H1 (cell line): Measurements from ENCODE around the gene RPP25. TPM values are rescaled to one million over a fixed set of nuclear protein-coding genes. Genes with fewer than 3 reads are reported as not detected.

Experiments
- CTCF ChIA-PET: fragments of 300-600 bp; sonication (Branson Sonifier 250); formaldehyde crosslinking; loops from one replicate; lab custom pipeline; 2021; ENCODE audit not compliant: partially characterized antibody; lab: Charles Lee
- POLR2A ChIA-PET: fragments of 300-600 bp; sonication (Branson Sonifier 250); formaldehyde crosslinking; loops from one replicate; lab custom pipeline; 2021; ENCODE audit warnings: inconsistent platforms; ENCODE audit not compliant: partially characterized antibody; lab: Charles Lee
- DNase-seq, 2 experiments: peaks; one replicate each; pipeline versions ENCODE4 v3.0.0 to v3.0.0-alpha.2; 2010 to 2022; ENCODE audit warnings: low spot score in 2 of 2, low read depth in 1 of 2, mixed read lengths in 1 of 2
- FAIRE-seq: peaks from 2 replicates; lab custom pipeline; 2011; peaks lifted over from hg19 to GRCh38; lab: Jason Lieb, UNC
- H2AFZ ChIP-seq: 2 replicates; pipeline ENCODE4 v1.8.1; 2012; ENCODE audit warnings: low read length, inconsistent platforms
- H2AK5ac ChIP-seq: 2 replicates; pipeline ENCODE4 v1.6.1; 2013; ENCODE audit warnings: low read depth, low read length
- H2BK120ac ChIP-seq: replicated peaks from 2 replicates; pipeline ENCODE3; 2013; ENCODE audit warnings: low read depth, low read length, inconsistent platforms
- H2BK12ac ChIP-seq: 2 replicates; pipeline ENCODE4 v1.6.1; 2013; ENCODE audit warnings: low read depth, low read length
- H2BK15ac ChIP-seq: 2 replicates; pipeline ENCODE4 v1.6.1; 2013; ENCODE audit warnings: low read length
- H2BK20ac ChIP-seq: 2 replicates; pipeline ENCODE4 v1.6.1; 2013; ENCODE audit warnings: low read length
- H2BK5ac ChIP-seq: 2 replicates; pipeline ENCODE4 v1.6.1; 2013; ENCODE audit warnings: low read depth, low read length
- H3K14ac ChIP-seq: 2 replicates; pipeline ENCODE4 v1.6.1; 2013; ENCODE audit warnings: inconsistent platforms; ENCODE audit not compliant: insufficient read length
- H3K18ac ChIP-seq: 2 replicates; pipeline ENCODE4 v1.6.1; 2013; ENCODE audit warnings: low read length; ENCODE audit errors: extremely low read depth
- H3K23ac ChIP-seq: 2 replicates; pipeline ENCODE4 v1.6.1; 2013; ENCODE audit warnings: inconsistent platforms; ENCODE audit not compliant: insufficient read length
- H3K23me2 ChIP-seq: 2 replicates; pipeline ENCODE4 v1.6.1; 2013; ENCODE audit warnings: low read depth, low read length
- H3K27ac ChIP-seq: 2 replicates; pipeline ENCODE4 v1.6.1; 2011; ENCODE audit warnings: low read depth, low read length, inconsistent platforms
- H3K27me3 ChIP-seq, 4 experiments: replicated peaks in 1 of 4; 1 replicate in 1 of 4; 2 replicates in 3 of 4; pipeline versions ENCODE4 v1.6.1 to v1.8.1; 2011 to 2013; ENCODE audit warnings: low read length in 3 of 4, mild to moderate bottlenecking in 3 of 4, inconsistent platforms in 2 of 4, mixed read lengths in 2 of 4, moderate library complexity in 1 of 4; ENCODE audit not compliant: control insufficient read depth in 3 of 4, insufficient read depth in 3 of 4; ENCODE audit errors: extremely low read depth in 1 of 4
- H3K36me3 ChIP-seq, 4 experiments: 2 replicates each; pipeline versions ENCODE4 v1.6.1 to v1.8.1; 2011 to 2013; ENCODE audit warnings: mild to moderate bottlenecking in 4 of 4, low read length in 3 of 4, moderate library complexity in 2 of 4, control low read depth in 1 of 4, inconsistent platforms in 1 of 4; ENCODE audit not compliant: insufficient read depth in 4 of 4, control insufficient read depth in 2 of 4
- H3K4ac ChIP-seq: replicated peaks from 2 replicates; pipeline ENCODE3; 2013; ENCODE audit warnings: low read length, low read depth, mixed read lengths, inconsistent platforms; ENCODE audit not compliant: insufficient read length
- H3K4me1 ChIP-seq, 4 experiments: replicated peaks in 1 of 4; 1 replicate in 1 of 4; 2 replicates in 3 of 4; pipeline versions ENCODE4 v1.6.1 to v1.8.1; 2011 to 2013; ENCODE audit warnings: low read length in 3 of 4, inconsistent platforms in 2 of 4, mixed read lengths in 1 of 4; ENCODE audit not compliant: insufficient read depth in 4 of 4, control insufficient read depth in 3 of 4
- H3K4me2 ChIP-seq, 2 experiments: 2 replicates each; pipeline versions ENCODE4 v1.6.1 to v1.8.1; 2011 to 2013; ENCODE audit warnings: low read depth in 2 of 2, low read length in 2 of 2, control low read depth in 1 of 2, inconsistent platforms in 1 of 2, mild to moderate bottlenecking in 1 of 2; ENCODE audit not compliant: insufficient read depth in 1 of 2
- H3K4me3 ChIP-seq, 4 experiments: fragments of 200-600, 300-600 bp in 1 of 4; sonication (generic), shearing (Covaris generic), sonication (Bioruptor Twin) in 1 of 4; 2 replicates each; pipeline versions ENCODE4 v1.5.1 to v1.8.1; 2011 to 2016; ENCODE audit warnings: low read length in 4 of 4, low read depth in 3 of 4, control low read depth in 2 of 4, inconsistent platforms in 2 of 4, mild to moderate bottlenecking in 2 of 4, mixed read lengths in 1 of 4, moderate library complexity in 1 of 4; ENCODE audit not compliant: insufficient read depth in 2 of 4; ENCODE audit errors: extremely low read depth in 1 of 4
- H3K56ac ChIP-seq: replicated peaks from 2 replicates; pipeline ENCODE3; 2013; ENCODE audit warnings: low read depth, mild to moderate bottlenecking, mixed read lengths, low read length, inconsistent platforms; ENCODE audit not compliant: insufficient read length
- H3K79me1 ChIP-seq: 2 replicates; pipeline ENCODE4 v1.6.1; 2013; ENCODE audit warnings: low read depth, low read length, control low read depth
- H3K79me2 ChIP-seq, 2 experiments: 2 replicates each; pipeline versions ENCODE4 v1.6.1 to v1.8.1; 2012 to 2013; ENCODE audit warnings: low read length in 2 of 2, mild to moderate bottlenecking in 2 of 2, inconsistent platforms in 1 of 2; ENCODE audit not compliant: insufficient read depth in 2 of 2, control insufficient read depth in 1 of 2
- H3K9ac ChIP-seq, 4 experiments: replicated peaks in 1 of 4; 1 replicate in 1 of 4; 2 replicates in 3 of 4; pipeline versions ENCODE4 v1.6.1 to v1.8.1; 2011 to 2013; ENCODE audit warnings: low read depth in 3 of 4, low read length in 3 of 4, control low read depth in 2 of 4, mild to moderate bottlenecking in 2 of 4, moderate library complexity in 2 of 4, inconsistent platforms in 1 of 4; ENCODE audit errors: extremely low read depth in 1 of 4
- H3K9me3 ChIP-seq, 2 experiments: 2 replicates each; pipeline versions ENCODE4 v1.6.1 to v1.8.1; 2012 to 2013; ENCODE audit warnings: mild to moderate bottlenecking in 2 of 2, moderate library complexity in 2 of 2, control low read depth in 1 of 2, inconsistent platforms in 1 of 2, low read depth in 1 of 2, low read length in 1 of 2, mixed read lengths in 1 of 2; ENCODE audit not compliant: insufficient read depth in 2 of 2
- H4K20me1 ChIP-seq, 2 experiments: replicated peaks in 1 of 2; 2 replicates each; pipeline versions ENCODE3 to v1.8.1; 2011 to 2013; ENCODE audit warnings: inconsistent platforms in 2 of 2, low read length in 2 of 2, mild to moderate bottlenecking in 1 of 2; ENCODE audit not compliant: insufficient read depth in 2 of 2, control insufficient read depth in 1 of 2
- H4K5ac ChIP-seq: 2 replicates; pipeline ENCODE4 v1.6.1; 2013; ENCODE audit warnings: low read length, low read depth, mixed read lengths, inconsistent platforms; ENCODE audit not compliant: insufficient read length
- H4K8ac ChIP-seq: 2 replicates; pipeline ENCODE4 v1.8.0; 2013; ENCODE audit warnings: mild to moderate bottlenecking, moderate library complexity, low read length, inconsistent platforms; ENCODE audit not compliant: insufficient read depth; ENCODE audit errors: extremely low read depth
- H4K91ac ChIP-seq: replicated peaks from 2 replicates; pipeline ENCODE3; 2013; ENCODE audit warnings: low read length, mixed read lengths, inconsistent platforms; ENCODE audit not compliant: insufficient read length
- CBX8 ChIP-seq: fragments of 300-800, 300-1000 bp; sonication (generic); IDR thresholded peaks from 2 replicates; pipeline ENCODE4 v1.7.1; 2016; ENCODE audit warnings: low read depth, low read length, borderline replicate concordance
- EZH2 ChIP-seq: fragments of 200-600 bp; sonication (generic); IDR thresholded peaks from 2 replicates; pipeline ENCODE4 v1.7.1; 2012; ENCODE audit warnings: low read depth, mild to moderate bottlenecking, moderate library complexity, low read length, inconsistent platforms; ENCODE audit not compliant: severe bottlenecking
- FOSL1 ChIP-seq: IDR thresholded peaks from 2 replicates; pipeline ENCODE4 v1.6.1; 2011; ENCODE audit warnings: mild to moderate bottlenecking, low read depth, low read length, moderate library complexity; ENCODE audit not compliant: insufficient read depth
- HDAC6 ChIP-seq: IDR thresholded peaks from one replicate; pipeline ENCODE4 v1.7.1; 2012; ENCODE audit warnings: low read depth, mild to moderate bottlenecking, inconsistent platforms, low read length, moderate library complexity
- JUN ChIP-seq: IDR thresholded peaks from 2 replicates; pipeline ENCODE4 v1.6.1; 2011; ENCODE audit warnings: low read depth, mild to moderate bottlenecking, improper control_type of control experiment, low read length
- KDM5A ChIP-seq: fragments of 200-600 bp; IDR thresholded peaks from 2 replicates; pipeline ENCODE4 v1.7.1; 2012; ENCODE audit warnings: mild to moderate bottlenecking, low read length, inconsistent platforms, mixed read lengths
- SIRT6 ChIP-seq: IDR thresholded peaks from one replicate; pipeline ENCODE4 v1.7.1; 2012; ENCODE audit warnings: low read length, inconsistent platforms
- WGBS, 2 experiments: shearing (Covaris generic) in 1 of 2; methylation state at CpG; one replicate each; pipeline versions ENCODE4 v1.1.6 to v1.1.7; 2013 to 2015; ENCODE audit warnings: low lambda C conversion rate in 2 of 2, mixed read lengths in 2 of 2, inconsistent platforms in 1 of 2, low coverage in 1 of 2, missing lambda C conversion rate in 1 of 2; ENCODE audit not compliant: insufficient replicate concordance in 2 of 2, insufficient coverage in 1 of 2, insufficient read length in 1 of 2; ENCODE audit errors: extremely low coverage in 1 of 2, missing lambda C conversion rate in 1 of 2; 5-methylcytosine and 5-hydroxymethylcytosine counted together
- polyA plus RNA-seq, 7 experiments: library from polyadenylated mRNA; depleted of rRNA in 3 of 7; stranded (reverse) in 5 of 7; unstranded in 2 of 7; fragments of >200 nt in 5 of 7; fragments of 200-250 nt in 2 of 7; gene quantifications; 1 replicate in 5 of 7; 2 replicates in 1 of 7; 4 replicates in 1 of 7; pipeline versions ENCODE4 v1.2.1 to v1.2.3, GENCODE V29; 2011 to 2013; ENCODE audit warnings: missing spikeins in 2 of 7, mixed read lengths in 2 of 7
- total RNA-seq: library from RNA; stranded (reverse); fragmentation: NEBNext Ultra II Directional; extraction: Animal tissue kit (Norgen Biotek cat#: 25700); gene quantifications from 2 replicates; pipeline ENCODE4 v1.2.1, GENCODE V29; 2021
- TF ChIP-seq, protein P1 (sequence below): IDR thresholded peaks from 2 replicates; pipeline ENCODE4 v1.6.1; 2012; ENCODE audit warnings: inconsistent platforms

The RPP25 gene
- total and polyA plus RNA-seq, 2 of the 8 experiments (the other 6 are each of a cell fraction or from before 2014, with no cell fraction given), result 17.4 to 19.8 TPM

DNA sequence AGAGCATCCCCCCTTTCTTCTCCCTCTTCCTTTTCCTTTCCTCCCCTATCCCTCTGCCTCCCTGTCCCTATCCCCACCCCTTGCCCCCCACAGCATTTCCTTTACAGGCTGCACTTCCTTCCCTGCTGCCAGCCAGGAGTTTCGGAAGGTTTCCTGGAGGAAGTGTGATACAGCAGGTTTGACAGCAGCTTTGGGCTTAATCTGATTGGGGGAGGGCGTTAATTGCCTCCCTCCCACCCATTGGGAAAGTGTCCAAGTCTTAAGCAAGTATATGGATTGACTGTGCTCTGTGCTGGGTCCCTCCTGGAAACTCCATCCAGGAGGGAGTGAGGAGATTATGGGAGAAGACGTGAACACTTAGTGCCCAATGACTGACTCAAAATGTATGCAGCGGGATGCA lies 40.6 kb upstream of the RPP25 start:
- H2BK120ac ChIP-seq, result no peak overlapping the region
- no peak overlapping the region for H4K91ac ChIP-seq
- H2BK5ac ChIP-seq, result no peak overlapping the region
- no peak overlapping the region for H3K4ac ChIP-seq
- no peaks in the 10 kb centered on the region; the same call in 1 of the 2 replicates for H3K79me1 ChIP-seq
- H3K56ac ChIP-seq, result no peak overlapping the region
- TF ChIP-seq, protein P1, sequence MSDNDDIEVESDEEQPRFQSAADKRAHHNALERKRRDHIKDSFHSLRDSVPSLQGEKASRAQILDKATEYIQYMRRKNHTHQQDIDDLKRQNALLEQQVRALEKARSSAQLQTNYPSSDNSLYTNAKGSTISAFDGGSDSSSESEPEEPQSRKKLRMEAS, result no peak
- TF ChIP-seq FOSL1, result no peak
- no peak for TF ChIP-seq SIRT6
- no peak for TF ChIP-seq KDM5A
- TF ChIP-seq EZH2, result no peak
- no peak for TF ChIP-seq HDAC6
- no peak for TF ChIP-seq JUN
- TF ChIP-seq CBX8, result no peak
- no peak for DNase-seq
- no peak overlapping the region for H3K14ac ChIP-seq
- H3K27ac ChIP-seq, result no peak overlapping the region
- peaks cover 0 to 7% of the 10 kb centered on the region in 2 experiments for H4K20me1 ChIP-seq
- H3K9ac ChIP-seq, result no peak overlapping the region
- H2AK5ac ChIP-seq, result no peak overlapping the region
- FAIRE-seq, result no peak
- peaks cover 0 to 9% of the 10 kb centered on the region in 2 experiments; a peak in 1 of 4 replicates for H3K79me2 ChIP-seq
- 85% methylated on average over 4 of the region's 4 CpGs; no CpG with 5 or more reads in 1 of the 2 experiments for WGBS, 2 experiments
- no peak overlapping the region for H2BK20ac ChIP-seq
- H3K4me1 ChIP-seq, result peaks cover 0 to 7% (median 4%) of the 10 kb centered on the region in 4 experiments; a peak in 6 of 7 replicates
- no peaks in the 10 kb centered on the region for H3K9me3 ChIP-seq
- no peak overlapping the region for H3K4me3 ChIP-seq
- H2BK12ac ChIP-seq, result no peak overlapping the region
- H2BK15ac ChIP-seq, result no peak overlapping the region
- H3K18ac ChIP-seq, result no peak overlapping the region
- H3K23me2 ChIP-seq, result peaks cover 9% of the 10 kb centered on the region
- no peak overlapping the region for H2AFZ ChIP-seq
- POLR2A ChIA-PET, result no interaction called here
- H3K23ac ChIP-seq, result no peak overlapping the region
- H3K27me3 ChIP-seq, result peaks cover 0 to 3% (median 0%) of the 10 kb centered on the region in 4 experiments; a peak in 3 of 7 replicates
- no peaks in the 10 kb centered on the region for H3K36me3 ChIP-seq
- H4K8ac ChIP-seq, result no peak overlapping the region
- H3K4me2 ChIP-seq, result peak overlapping the region in 1 of 2 experiments; percentile 99; a peak in 1 of 4 replicates
- H4K5ac ChIP-seq, result no peak overlapping the region
- CTCF ChIA-PET, result interaction anchor here (1.0 to 2.2 kb wide), 4 partner anchors 32 to 311 kb away, joined by 3 to 6 read pairs (median 3); no protein-coding TSS in a partner anchor
